ENCODE results near the gene PLCL2.

- TF ChIP-seq POLR2AphosphoS5 (IDR thresholded peaks at IDR 0.05; ENCODE audit: low read depth, low read length): no peak
- TF ChIP-seq, protein P1, sequence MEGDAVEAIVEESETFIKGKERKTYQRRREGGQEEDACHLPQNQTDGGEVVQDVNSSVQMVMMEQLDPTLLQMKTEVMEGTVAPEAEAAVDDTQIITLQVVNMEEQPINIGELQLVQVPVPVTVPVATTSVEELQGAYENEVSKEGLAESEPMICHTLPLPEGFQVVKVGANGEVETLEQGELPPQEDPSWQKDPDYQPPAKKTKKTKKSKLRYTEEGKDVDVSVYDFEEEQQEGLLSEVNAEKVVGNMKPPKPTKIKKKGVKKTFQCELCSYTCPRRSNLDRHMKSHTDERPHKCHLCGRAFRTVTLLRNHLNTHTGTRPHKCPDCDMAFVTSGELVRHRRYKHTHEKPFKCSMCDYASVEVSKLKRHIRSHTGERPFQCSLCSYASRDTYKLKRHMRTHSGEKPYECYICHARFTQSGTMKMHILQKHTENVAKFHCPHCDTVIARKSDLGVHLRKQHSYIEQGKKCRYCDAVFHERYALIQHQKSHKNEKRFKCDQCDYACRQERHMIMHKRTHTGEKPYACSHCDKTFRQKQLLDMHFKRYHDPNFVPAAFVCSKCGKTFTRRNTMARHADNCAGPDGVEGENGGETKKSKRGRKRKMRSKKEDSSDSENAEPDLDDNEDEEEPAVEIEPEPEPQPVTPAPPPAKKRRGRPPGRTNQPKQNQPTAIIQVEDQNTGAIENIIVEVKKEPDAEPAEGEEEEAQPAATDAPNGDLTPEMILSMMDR (IDR thresholded peaks at IDR 0.05): no peak
- TF ChIP-seq, protein P2, sequence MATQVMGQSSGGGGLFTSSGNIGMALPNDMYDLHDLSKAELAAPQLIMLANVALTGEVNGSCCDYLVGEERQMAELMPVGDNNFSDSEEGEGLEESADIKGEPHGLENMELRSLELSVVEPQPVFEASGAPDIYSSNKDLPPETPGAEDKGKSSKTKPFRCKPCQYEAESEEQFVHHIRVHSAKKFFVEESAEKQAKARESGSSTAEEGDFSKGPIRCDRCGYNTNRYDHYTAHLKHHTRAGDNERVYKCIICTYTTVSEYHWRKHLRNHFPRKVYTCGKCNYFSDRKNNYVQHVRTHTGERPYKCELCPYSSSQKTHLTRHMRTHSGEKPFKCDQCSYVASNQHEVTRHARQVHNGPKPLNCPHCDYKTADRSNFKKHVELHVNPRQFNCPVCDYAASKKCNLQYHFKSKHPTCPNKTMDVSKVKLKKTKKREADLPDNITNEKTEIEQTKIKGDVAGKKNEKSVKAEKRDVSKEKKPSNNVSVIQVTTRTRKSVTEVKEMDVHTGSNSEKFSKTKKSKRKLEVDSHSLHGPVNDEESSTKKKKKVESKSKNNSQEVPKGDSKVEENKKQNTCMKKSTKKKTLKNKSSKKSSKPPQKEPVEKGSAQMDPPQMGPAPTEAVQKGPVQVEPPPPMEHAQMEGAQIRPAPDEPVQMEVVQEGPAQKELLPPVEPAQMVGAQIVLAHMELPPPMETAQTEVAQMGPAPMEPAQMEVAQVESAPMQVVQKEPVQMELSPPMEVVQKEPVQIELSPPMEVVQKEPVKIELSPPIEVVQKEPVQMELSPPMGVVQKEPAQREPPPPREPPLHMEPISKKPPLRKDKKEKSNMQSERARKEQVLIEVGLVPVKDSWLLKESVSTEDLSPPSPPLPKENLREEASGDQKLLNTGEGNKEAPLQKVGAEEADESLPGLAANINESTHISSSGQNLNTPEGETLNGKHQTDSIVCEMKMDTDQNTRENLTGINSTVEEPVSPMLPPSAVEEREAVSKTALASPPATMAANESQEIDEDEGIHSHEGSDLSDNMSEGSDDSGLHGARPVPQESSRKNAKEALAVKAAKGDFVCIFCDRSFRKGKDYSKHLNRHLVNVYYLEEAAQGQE (IDR thresholded peaks at IDR 0.05; ENCODE audit: insufficient read depth in 1 of 2, low read depth in 2 of 2, low read length in 1 of 2): no peak
These were observed 113.6 kb downstream of the PLCL2 start for GRCh38 chr3:16998236-16998923.

All from Panc1 (cell line).